HG03469 (cell line): ENCODE measurements around the gene GPR179.
A peak's percentile ranks its signal among the peaks of the same experiment; 100 is the strongest.
"Not testable (repeated sequence)": the region's sequence is repeated elsewhere in the genome, so short reads cannot be mapped to it uniquely, and the experiment has no call there.

ENCODE experiments used
- ATAC-seq: cut with Tn5 transposase; IDR thresholded peaks from one replicate; pipeline ENCODE4 v1.9.1; 2021; ENCODE audit warnings: mild to moderate bottlenecking, moderate library complexity, moderate number of reproducible peaks; ENCODE audit not compliant: unreplicated experiment

Gene GPR179

GRCh38 chr17:38324141-38324697 is 19.5 kb downstream of the GPR179 start:
- ATAC-seq = no peak

GRCh38 chr17:38322897-38323296 is 20.9 kb downstream of the GPR179 start:
- ATAC-seq = no peak

GRCh38 chr17:38322156-38322779 is 21.5 kb downstream of the GPR179 start:
- ATAC-seq = no peak

- no peak for ATAC-seq
Observed at GRCh38 chr17:38320482-38320881, 23.3 kb downstream of the GPR179 start.

- ATAC-seq = no peak
Observed at GRCh38 chr17:38317081-38317480, 26.7 kb downstream of the GPR179 start.

GRCh38 chr17:38315497-38315896 is 28.3 kb downstream of the GPR179 start:
- ATAC-seq = no peak

- ATAC-seq = peak; percentile 79
Observed at GRCh38 chr17:38296834-38297517, 46.8 kb downstream of the GPR179 start, which contains the start of gene MRPL45. Gene MRPL45 (plus strand): TSS chr17:38297168. CDS start chr17:38297184, 16 bp downstream.

GRCh38 chr17:38295602-38296365 is 48.0 kb downstream of the GPR179 start:
- ATAC-seq = not testable (repeated sequence)

- ATAC-seq = not testable (repeated sequence)
Observed at GRCh38 chr17:38289760-38290159, 54.0 kb downstream of the GPR179 start.

- not testable (repeated sequence) for ATAC-seq
Observed at GRCh38 chr17:38288217-38288827, 55.4 kb downstream of the GPR179 start.

- ATAC-seq = not testable (repeated sequence)
Observed at GRCh38 chr17:38286501-38287091, 57.2 kb downstream of the GPR179 start.

GRCh38 chr17:38285994-38286393 is 57.8 kb downstream of the GPR179 start:
- ATAC-seq = not testable (repeated sequence)
